GM19397 (cell line): ENCODE data around the gene TAF1B.
"Not testable (repeated sequence)": the region's sequence is repeated elsewhere in the genome, so short reads cannot be mapped to it uniquely, and the experiment has no call there.

ENCODE experiments used
- ATAC-seq: cut with Tn5 transposase; IDR thresholded peaks from one replicate; pipeline ENCODE4 v1.9.1; 2021; ENCODE audit warnings: mild to moderate bottlenecking, moderate library complexity; ENCODE audit not compliant: unreplicated experiment

Gene TAF1B

DNA sequence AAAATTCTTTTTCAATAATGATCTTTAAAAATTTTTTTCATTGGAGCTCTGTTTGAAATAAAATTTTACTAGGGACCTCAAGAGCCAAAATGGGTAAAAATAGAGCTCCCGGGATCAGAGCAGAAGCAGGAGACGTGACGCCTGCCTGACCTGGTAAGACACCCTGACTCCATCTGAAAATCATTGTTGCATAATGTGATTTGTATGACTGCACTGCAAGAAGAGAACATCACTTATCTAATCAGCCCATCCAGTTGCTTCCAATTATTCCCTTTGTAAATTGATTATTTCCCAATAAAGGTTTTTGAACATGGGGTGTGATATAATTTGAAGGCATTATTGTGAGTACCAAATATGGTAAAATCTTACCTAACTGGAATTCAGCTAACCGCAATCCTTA is 17.1 kb upstream of the TAF1B start:
- no peak for ATAC-seq

DNA sequence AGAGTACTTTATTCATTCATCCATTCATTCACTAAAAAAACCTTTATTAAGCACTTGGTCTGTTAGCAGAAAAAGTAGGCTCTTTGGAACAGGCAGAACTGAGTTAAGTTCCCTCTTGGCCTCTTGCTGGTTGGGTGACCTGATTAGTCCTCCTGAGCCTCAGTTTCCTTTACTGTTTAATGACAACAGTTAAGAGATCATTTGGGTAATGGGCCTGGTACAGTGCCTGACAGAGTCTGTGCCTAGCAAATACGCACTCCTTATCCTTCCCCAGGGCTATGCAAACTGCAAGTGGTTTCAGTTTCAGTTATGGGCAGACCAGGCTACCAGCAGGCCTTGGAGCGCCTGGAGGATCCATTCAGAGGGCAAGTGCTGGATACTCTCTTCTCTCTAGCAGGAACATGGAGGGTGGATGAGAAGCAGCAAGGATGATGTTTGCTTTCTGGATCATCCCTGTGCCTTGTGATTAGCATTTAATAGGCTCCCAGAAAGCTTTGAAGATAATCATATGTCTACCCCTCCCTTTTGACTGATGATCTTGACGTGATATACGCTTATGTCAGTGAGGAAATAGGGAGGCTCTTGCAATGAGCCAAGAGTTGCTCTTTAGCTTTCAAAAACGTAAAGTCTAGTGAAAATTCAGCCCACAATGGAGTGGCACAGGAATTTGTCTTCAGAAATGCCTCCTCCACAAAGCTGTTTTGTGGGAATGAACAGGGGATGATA is 12.4 kb upstream of the TAF1B start:
- ATAC-seq, result no peak

DNA sequence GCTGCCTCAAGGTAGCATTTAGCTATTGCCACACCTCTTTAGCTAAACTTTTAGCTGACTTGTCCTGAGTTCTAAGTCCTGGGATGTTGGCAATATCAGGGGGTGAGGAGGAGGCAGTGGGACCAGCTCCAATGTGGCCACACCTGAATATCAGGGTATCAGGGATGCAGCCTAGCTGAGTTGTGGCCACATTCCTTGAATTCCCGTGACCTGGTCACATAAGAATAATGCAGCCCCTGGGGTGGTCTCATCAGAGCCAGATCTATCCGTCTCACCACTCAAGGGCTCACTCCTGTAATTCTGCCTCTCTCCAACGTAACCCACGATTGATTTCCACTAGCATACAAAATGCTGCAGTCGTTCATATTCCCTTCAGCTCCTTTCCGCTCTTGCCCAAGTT is 11.6 kb upstream of the TAF1B start:
- ATAC-seq, result no peak

DNA sequence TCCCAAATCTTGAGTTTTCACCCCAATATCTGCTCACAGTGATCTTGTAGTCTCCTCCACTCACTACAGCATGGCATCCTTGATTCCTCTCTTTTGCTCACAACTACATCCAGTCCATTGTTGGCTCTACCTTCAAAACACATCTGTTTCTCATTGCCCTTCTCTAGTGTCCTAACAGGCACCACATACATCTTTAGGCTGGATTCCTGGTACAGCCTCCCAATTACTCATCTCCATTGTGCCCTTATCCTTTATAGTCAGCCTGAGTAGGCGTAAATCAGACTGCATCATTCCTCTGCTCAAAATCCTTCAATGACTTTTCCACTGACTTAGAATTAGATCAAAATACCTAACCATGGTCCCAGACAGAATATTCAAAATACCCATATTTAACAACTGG is 10.7 kb upstream of the TAF1B start:
- no peak for ATAC-seq

DNA sequence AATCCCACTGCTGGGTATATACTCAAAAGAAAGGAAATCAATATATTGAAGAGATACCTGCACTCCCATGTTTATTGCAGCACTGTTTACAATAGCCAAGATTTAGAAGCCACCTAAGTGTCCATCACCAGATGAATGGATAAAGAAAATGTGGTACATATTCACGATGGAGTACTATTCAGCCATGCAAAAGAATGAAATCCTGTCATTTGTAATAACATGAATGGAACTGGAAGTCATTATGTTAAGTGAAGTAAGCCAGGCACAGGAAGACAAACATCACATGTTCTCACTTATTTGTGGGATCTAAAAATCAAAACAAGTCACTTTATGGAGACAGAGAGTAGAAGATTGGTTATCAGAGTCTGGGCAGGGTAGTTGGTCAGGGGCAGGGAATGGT is 8.2 kb upstream of the TAF1B start:
- not testable (repeated sequence) for ATAC-seq

DNA sequence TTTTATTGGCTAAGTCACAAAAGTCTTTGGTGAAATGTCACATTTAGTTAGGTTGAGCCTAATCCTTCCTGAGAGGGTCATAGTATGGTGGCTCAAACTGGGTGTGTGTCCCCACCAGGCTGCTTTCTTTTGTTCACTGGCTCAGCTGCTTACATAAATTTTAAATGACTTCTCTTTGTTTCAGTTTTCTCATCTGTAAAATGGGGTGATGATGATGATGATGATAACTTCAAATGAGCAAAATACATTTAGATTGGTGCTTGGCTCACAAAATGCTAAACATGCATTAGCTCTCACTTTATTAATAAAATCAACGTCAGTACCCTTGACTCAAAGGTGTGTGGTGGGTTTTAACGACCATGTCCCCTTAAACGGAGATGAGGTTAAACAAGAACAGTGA is 7.2 kb upstream of the TAF1B start:
- no peak for ATAC-seq

DNA sequence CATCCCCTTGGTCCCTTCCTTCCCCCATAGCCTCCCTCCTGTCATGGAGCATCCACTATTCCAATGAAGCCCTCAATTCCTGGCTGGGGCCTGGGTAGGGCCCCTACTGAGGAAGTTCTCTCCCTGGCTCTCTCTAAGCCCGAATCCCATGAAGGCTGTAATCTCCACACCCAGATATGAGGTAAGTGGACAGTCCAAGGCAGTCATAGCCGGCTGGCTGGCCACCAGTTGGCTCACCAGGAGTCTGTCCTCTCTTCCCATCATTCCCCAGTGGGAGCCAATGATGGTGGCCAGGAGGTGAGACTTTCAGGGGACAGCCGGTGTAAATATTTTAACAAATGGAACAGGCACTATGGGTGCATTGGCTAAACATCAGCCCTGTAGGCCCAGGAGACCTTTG is 6.8 kb upstream of the TAF1B start:
- ATAC-seq, result no peak

DNA sequence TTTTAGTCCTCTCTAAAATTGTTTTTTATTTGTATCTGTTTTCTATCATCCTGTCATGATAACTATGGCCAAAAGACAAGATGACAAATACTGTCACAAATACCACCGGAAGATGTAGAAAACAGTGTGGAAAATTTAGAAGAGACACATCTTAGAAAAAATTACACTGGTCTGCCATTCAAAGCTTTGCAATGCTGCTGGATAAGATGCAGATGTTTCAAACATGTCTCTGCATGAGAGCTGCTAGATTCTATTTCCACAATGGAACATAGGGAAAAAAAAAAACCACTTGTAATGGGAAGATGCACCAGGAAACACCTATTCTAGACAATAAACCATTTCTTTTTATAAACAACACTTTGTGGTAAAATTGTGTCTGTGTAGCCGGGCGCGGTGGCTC is 5.8 kb upstream of the TAF1B start:
- no peak for ATAC-seq

DNA sequence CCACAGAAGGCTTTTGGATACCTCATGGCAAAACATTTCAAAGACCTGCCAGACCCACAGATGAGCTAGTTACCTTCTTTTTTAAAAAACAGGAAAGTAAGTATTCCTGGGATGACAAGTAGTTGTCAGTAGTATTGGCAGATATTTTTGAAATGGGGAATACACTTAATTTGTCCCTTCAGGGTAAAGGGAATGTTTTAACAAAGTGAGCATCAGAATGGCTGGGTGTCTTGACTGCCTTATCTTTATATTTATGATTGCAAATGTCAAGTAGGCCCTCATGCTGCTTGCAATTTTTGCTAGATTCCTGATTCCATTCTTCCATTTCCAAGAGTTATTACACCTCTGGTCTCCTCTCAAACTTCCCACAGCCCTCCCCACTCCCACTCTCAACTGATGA is 4.9 kb upstream of the TAF1B start:
- no peak for ATAC-seq

DNA sequence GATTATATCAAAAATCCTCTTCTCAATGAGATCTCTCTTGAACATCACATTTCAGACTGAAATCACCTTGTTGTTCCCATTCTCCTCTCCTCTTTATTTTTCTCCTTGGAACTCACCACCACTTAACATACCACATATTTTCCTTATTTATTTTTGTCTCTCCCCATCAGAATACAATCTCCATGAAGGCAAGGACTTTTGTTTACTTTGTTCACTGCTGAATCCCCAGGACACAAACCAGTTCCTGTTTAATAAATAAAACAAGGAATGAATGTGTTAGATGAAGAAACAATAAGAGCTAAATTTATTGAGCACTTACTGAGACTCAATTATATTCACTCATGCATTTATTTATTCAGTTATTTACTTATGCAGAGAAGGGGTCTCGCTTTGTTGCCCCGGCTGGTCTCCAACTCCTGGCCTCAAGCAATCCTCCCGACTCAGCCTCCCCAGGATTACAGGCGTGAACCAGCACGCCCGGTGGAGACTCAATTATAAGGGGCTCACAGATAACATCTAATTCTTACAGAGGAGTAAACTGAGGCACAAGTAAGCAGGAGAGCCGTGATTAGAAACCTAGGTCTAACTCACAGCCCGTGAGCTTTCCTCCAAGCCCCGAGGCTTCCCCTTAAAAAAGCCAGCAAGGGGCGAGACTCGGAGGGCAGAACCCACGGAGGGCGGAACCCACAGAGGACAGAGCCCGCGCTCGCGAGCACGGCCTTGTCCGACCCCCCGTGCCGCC is 616 bp upstream of the TAF1B start:
- ATAC-seq, result no peak

DNA sequence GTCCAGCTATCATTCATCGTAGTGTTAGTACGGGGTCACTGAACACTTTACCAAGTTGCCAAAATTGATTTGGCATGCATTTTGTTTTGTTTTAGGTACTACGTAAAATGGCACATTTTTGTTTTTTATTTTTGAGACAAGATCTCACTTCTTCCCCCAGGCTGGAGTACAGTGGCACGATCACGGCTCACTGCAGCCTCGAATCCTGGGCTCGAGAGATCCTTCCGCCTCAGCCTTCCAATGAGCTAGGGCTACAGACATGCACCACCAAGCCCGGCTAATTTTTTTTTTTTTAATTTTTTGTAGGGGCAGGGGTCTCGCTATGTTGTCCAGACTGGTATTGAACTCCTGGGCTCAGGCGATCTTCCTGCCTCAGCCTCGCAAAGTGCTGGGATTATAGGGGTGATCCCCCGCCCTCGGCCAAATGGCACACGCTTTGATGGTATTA is 786 bp downstream of the TAF1B start:
- ATAC-seq, result no peak

DNA sequence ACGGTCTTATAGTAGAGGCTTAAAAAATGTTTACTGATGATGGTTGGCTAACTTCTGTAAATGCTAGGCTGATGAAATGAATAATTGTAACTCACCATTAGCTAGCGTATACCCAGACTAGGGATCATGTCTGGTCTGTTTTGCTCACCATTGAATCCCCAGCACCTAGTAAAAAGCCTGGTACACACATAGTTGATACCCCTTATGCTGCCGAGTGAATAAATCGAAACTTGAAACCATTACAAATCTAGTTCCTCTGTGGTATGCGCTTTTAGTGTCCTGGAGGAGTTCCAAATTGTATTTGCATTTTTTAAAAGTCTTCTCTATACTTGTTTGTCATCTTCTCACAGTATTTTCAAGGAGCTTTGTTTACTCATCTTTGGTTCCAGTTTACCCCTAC is 1.3 kb downstream of the TAF1B start:
- no peak for ATAC-seq

DNA sequence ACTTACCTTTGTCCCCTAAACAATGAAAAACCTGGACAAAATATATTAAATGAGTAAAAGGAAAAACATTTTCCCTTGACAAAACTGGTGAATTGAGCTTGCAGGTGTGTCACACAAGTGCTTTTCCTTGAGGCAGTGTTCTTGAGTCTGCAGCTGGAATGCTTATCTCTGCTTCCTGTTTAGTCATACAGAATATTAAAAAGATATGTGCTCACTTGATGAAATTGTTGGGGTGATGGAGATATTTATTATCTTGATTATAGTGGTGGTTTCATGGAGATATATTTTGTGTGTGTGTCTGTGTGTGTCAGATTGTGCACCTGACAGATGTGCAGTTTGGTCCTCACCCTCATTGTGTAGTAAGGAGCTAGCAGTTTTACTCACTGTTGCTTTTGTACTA is 3.3 kb downstream of the TAF1B start:
- no peak for ATAC-seq

DNA sequence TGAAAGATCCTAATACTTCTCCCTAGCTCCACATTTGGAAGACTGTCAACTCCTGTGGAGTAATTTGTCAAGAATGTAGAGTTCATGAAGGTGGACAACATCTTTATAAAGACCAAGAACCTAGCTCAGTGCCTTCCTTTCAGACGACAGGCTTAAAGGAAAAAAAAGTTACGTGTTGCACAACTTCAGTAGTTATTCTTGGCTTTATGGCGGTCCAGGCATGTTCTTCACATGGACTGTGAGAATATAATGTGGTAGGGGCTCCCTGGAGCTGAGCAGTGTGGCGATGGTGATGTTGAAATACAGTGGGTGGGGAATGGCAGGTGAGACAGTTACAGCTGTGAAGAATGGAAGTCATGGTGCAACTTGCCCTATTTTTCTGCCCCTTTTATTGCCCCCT is 3.9 kb downstream of the TAF1B start:
- ATAC-seq, result no peak

DNA sequence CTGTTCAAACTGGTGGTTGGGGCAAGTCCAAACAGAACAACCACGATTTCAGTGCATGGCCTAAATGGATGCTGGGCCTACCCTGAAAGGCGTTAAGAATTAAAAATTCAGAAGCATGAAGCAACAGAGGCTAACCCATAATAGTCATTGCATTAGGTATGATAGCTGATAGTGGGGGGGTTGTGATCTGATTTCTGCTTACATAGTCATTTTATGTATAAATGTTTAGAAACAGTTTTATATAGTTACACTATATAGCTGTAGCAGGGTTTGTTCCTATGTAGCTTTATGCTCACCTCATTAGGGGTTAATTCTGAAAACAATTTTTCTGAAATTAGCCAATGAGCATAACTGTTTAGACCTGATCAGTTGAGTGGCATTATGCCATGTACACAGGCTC is 9.6 kb downstream of the TAF1B start:
- ATAC-seq, result no peak

DNA sequence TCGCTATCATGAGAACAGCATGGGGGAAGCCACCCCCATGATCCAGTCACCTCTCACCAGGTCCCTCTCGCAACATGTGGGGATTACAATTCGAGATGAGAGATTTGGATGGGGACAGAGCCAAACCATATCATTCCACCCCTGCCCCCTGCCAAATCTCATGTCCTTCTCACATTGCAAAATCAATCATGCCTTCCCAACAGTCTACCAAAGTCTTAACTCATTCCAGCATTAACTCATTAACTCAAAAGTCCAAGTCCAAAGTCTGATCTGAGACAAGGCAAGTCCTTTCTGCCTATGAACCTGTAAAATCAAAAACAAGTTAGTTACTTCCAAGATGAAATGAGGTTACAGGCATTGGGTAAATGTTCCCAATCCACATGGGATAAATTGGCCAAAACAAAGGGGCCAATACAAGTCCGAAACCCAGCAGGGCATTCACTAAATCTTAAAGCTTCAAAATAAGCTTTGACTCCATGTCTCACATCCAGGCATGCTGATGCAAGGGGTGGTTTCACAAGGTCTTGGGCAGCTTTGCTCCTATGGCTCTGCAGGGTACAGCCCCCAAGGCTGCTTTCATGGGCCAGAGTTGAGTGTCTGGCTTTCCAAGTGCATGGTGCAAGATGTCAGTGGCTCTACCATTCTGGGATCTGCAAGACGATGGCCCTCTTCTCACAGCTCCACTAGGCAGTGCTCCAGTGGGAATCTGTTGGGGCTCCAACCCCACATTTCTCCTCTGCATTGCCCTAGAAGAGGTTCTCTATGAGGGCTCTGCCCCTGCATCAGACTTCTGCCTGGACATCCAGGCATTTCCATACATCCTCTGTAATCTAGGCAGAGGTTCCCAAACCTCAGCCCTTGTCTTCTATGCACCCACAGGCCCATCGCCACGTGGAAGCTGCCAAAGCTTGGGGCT is 14.8 kb downstream of the TAF1B start:
- no peak for ATAC-seq

DNA sequence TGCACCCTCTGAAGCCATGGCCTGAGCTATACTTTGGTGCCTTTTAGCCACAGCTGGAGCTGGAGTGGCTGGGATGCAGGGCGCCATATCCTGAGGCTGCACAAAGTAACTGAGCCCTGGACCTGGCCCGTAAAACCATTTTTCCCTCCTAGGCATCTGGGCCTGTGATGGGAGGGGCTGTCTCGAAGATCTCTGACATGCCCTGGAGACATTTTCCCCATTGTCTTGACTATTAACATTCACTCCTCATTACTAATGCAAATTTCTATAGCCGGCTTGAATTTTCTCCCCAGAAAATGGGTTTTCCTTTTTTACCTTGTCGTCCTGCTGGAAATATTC is 15.4 kb downstream of the TAF1B start:
- no peak for ATAC-seq

DNA sequence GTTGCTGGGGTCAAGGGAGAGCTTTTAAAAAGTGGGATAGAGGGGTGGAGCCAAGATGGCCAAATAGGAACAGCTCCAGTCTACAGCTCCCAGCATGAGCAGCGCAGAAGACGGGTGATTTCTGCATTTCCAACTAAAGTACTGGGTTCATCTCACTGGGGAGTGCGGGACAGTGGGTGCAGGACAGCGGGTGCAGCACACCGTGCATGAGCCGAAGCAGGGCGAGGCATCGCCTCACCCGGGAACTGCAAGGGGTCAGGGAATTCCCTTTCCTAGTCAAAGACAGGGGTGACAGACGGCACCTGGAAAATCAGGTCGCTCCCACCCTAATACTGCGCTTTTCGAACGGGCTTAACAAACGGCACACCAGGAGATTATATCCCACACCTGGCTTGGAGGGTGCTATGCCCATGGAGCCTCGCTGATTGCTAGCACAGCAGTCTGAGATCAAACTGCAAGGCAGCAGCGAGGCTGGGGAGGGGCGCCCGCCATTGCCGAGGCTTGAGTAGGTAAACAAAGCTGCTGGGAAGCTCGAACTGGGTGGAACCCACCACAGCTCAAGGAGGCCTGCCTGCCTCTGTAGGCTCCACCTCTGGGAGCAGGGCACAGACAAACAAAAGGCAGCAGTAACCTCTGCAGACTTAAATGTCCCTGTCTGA is 17.8 kb downstream of the TAF1B start:
- ATAC-seq, result not testable (repeated sequence)

DNA sequence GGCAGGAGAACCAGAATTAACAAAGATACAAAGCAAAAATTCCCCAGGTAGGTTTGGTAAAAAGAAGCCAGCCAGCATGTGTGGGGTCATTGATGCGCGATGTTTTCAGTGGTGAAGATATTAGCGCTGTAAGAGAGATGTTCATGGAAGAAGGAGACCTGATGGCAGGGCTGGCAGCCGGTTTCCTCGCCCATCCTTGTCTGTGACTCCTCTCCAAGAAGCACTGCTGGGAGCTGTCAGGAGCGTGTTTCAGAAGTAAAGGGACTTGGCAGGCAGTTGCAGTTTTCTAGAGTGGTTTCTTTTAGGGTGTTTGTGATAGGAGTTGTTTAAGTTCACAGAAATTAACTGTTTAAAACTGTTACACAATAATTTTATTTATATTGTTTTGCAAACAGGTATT is 24.6 kb downstream of the TAF1B start:
- ATAC-seq, result no peak

DNA sequence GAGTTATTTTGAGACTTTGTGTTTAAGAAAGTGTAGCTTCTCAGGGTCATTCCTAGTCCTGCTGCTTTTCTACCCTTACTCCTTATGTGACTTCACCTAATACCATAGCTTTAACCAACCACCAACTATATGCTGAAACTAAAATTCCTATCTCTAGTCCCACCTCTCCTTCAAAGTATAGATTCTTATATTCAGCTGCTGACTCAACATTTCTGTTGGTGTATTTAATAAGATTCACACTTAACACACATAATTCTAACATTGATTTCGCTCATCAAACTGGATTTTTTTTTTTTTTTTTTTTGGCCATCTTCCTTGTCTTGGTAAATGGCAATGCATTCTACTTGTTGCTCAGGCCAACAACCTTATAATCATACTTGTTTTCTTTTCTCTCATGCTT is 30.1 kb downstream of the TAF1B start:
- ATAC-seq, result no peak

DNA sequence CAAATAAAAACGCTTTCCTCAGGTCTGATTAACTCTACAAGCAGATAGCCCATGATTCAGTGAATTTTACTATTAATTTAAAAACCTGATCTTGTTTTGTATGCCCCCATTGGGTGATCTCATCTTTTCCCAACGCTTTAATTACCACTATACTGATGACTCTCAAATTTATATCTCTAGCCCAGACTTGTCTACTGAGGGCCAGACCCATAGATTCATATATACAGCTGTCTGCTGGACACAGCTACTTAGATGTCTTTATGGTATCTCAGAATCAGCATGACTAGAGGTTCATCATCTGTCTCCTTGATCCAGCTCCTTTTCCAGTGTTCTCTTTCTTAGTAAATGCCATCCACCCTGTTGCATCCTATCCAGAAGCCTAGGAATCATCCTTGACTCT is 33.8 kb downstream of the TAF1B start:
- no peak for ATAC-seq
